ENCODE data around the gene ANKRD13B.
A peak's percentile ranks its signal among the peaks of the same experiment; 100 is the strongest.

ANKRD13B gene

GRCh38 chr17:29561554-29562517 lies 31.1 kb upstream of the ANKRD13B start:
- Histone ChIP-seq H3K4me1 (ENCODE audit: control insufficient read depth, insufficient read depth, low read length) (peaks cover 4% of the 10 kb centered on the region; the same call in 1 of the 2 replicates), H3K4me3 (ENCODE audit: low read depth, low read length) (no peak overlapping the region), H3K27ac (ENCODE audit: low read depth, low read length) (no peak overlapping the region), H3K9me3 (ENCODE audit: control insufficient read depth, insufficient read depth, low read length) (no peaks in the 10 kb centered on the region), H3K36me3 (ENCODE audit: control insufficient read depth, insufficient read depth, low read length) (no peaks in the 10 kb centered on the region), H3K27me3 (ENCODE audit: control insufficient read depth, insufficient read depth, low read length) (peaks cover 29% of the 10 kb centered on the region), H3K9ac (ENCODE audit: low read depth, low read length) (no peak overlapping the region)

- H3K9me3 ChIP-seq (ENCODE audit: control insufficient read depth, insufficient read depth, low read length) = no peaks in the 10 kb centered on the region
- H3K9ac ChIP-seq (ENCODE audit: low read depth, low read length) = no peak overlapping the region
- H3K36me3 ChIP-seq (ENCODE audit: control insufficient read depth, insufficient read depth, low read length) = no peaks in the 10 kb centered on the region
- peaks cover 4% of the 10 kb centered on the region; the same call in 1 of the 2 replicates for H3K4me1 ChIP-seq (ENCODE audit: control insufficient read depth, insufficient read depth, low read length)
- H3K27me3 ChIP-seq (ENCODE audit: control insufficient read depth, insufficient read depth, low read length) = peaks cover 35% of the 10 kb centered on the region
- no peak overlapping the region for H3K27ac ChIP-seq (ENCODE audit: low read depth, low read length)
- H3K4me3 ChIP-seq (ENCODE audit: low read depth, low read length) = no peak overlapping the region
Measured at GRCh38 chr17:29562615-29563014, 30.3 kb upstream of the ANKRD13B start.

- Histone ChIP-seq H3K9me3 (ENCODE audit: control insufficient read depth, insufficient read depth, low read length) (no peaks in the 10 kb centered on the region), H3K9ac (ENCODE audit: low read depth, low read length) (no peak overlapping the region), H3K4me3 (ENCODE audit: low read depth, low read length) (no peak overlapping the region), H3K4me1 (ENCODE audit: control insufficient read depth, insufficient read depth, low read length) (peaks cover 4% of the 10 kb centered on the region; the same call in 1 of the 2 replicates), H3K27ac (ENCODE audit: low read depth, low read length) (no peak overlapping the region), H3K36me3 (ENCODE audit: control insufficient read depth, insufficient read depth, low read length) (no peaks in the 10 kb centered on the region), H3K27me3 (ENCODE audit: control insufficient read depth, insufficient read depth, low read length) (peaks cover 38% of the 10 kb centered on the region)
Measured at GRCh38 chr17:29563816-29564215, 29.1 kb upstream of the ANKRD13B start.

GRCh38 chr17:29565643-29566472 lies 27.1 kb upstream of the ANKRD13B start:
- peaks cover 45% of the 10 kb centered on the region for H3K27me3 ChIP-seq (ENCODE audit: control insufficient read depth, insufficient read depth, low read length)
- H3K4me3 ChIP-seq (ENCODE audit: low read depth, low read length) = peak overlapping the region; percentile 85
- H3K9ac ChIP-seq (ENCODE audit: low read depth, low read length) = no peak overlapping the region
- H3K27ac ChIP-seq (ENCODE audit: low read depth, low read length) = no peak overlapping the region
- no peaks in the 10 kb centered on the region for H3K36me3 ChIP-seq (ENCODE audit: control insufficient read depth, insufficient read depth, low read length)
- peaks cover 10% of the 10 kb centered on the region for H3K4me1 ChIP-seq (ENCODE audit: control insufficient read depth, insufficient read depth, low read length)
- H3K9me3 ChIP-seq (ENCODE audit: control insufficient read depth, insufficient read depth, low read length) = no peaks in the 10 kb centered on the region

- peaks cover 45% of the 10 kb centered on the region for H3K27me3 ChIP-seq (ENCODE audit: control insufficient read depth, insufficient read depth, low read length)
- H3K4me1 ChIP-seq (ENCODE audit: control insufficient read depth, insufficient read depth, low read length) = peaks cover 10% of the 10 kb centered on the region
- H3K36me3 ChIP-seq (ENCODE audit: control insufficient read depth, insufficient read depth, low read length) = no peaks in the 10 kb centered on the region
- H3K9me3 ChIP-seq (ENCODE audit: control insufficient read depth, insufficient read depth, low read length) = no peaks in the 10 kb centered on the region
- peak within 1 kb of the TSS; percentile 85 for H3K4me3 ChIP-seq (ENCODE audit: low read depth, low read length)
- H3K9ac ChIP-seq (ENCODE audit: low read depth, low read length) = no peak within 1 kb of the TSS
- H3K27ac ChIP-seq (ENCODE audit: low read depth, low read length) = no peak within 1 kb of the TSS
Measured at GRCh38 chr17:29566473-29567303, 26.2 kb upstream of the ANKRD13B start, which contains the start of gene ABHD15. Gene ABHD15 (minus strand): TSS chr17:29567037. CDS start chr17:29566966, 71 bp downstream.

GRCh38 chr17:29567304-29567553 lies 25.7 kb upstream of the ANKRD13B start:
- H3K27me3 ChIP-seq (ENCODE audit: control insufficient read depth, insufficient read depth, low read length) = peaks cover 45% of the 10 kb centered on the region
- H3K9ac ChIP-seq (ENCODE audit: low read depth, low read length) = no peak overlapping the region
- H3K36me3 ChIP-seq (ENCODE audit: control insufficient read depth, insufficient read depth, low read length) = no peaks in the 10 kb centered on the region
- H3K27ac ChIP-seq (ENCODE audit: low read depth, low read length) = no peak overlapping the region
- H3K4me3 ChIP-seq (ENCODE audit: low read depth, low read length) = peak overlapping the region; percentile 85
- H3K9me3 ChIP-seq (ENCODE audit: control insufficient read depth, insufficient read depth, low read length) = no peaks in the 10 kb centered on the region
- peaks cover 10% of the 10 kb centered on the region for H3K4me1 ChIP-seq (ENCODE audit: control insufficient read depth, insufficient read depth, low read length)

GRCh38 chr17:29567554-29568330 lies 25.2 kb upstream of the ANKRD13B start:
- Histone ChIP-seq H3K9me3 (ENCODE audit: control insufficient read depth, insufficient read depth, low read length) (no peaks in the 10 kb centered on the region), H3K36me3 (ENCODE audit: control insufficient read depth, insufficient read depth, low read length) (no peaks in the 10 kb centered on the region), H3K27me3 (ENCODE audit: control insufficient read depth, insufficient read depth, low read length) (peaks cover 45% of the 10 kb centered on the region), H3K27ac (ENCODE audit: low read depth, low read length) (peak overlapping the region; percentile 64), H3K9ac (ENCODE audit: low read depth, low read length) (no peak overlapping the region), H3K4me1 (ENCODE audit: control insufficient read depth, insufficient read depth, low read length) (peaks cover 10% of the 10 kb centered on the region), H3K4me3 (ENCODE audit: low read depth, low read length) (peak overlapping the region; percentile 85)

GRCh38 chr17:29568331-29569244 lies 24.3 kb upstream of the ANKRD13B start, which contains the start of gene TP53I13:
Gene TP53I13 (plus strand): TSS chr17:29568701. CDS start chr17:29568759, 58 bp downstream.
- Histone ChIP-seq H3K9me3 (ENCODE audit: control insufficient read depth, insufficient read depth, low read length) (no peaks in the 10 kb centered on the region), H3K9ac (ENCODE audit: low read depth, low read length) (peak within 1 kb of the TSS; percentile 70), H3K36me3 (ENCODE audit: control insufficient read depth, insufficient read depth, low read length) (no peaks in the 10 kb centered on the region), H3K4me3 (ENCODE audit: low read depth, low read length) (peak within 1 kb of the TSS; percentile 85), H3K27ac (ENCODE audit: low read depth, low read length) (peak within 1 kb of the TSS; percentile 64), H3K4me1 (ENCODE audit: control insufficient read depth, insufficient read depth, low read length) (peaks cover 10% of the 10 kb centered on the region), H3K27me3 (ENCODE audit: control insufficient read depth, insufficient read depth, low read length) (peaks cover 45% of the 10 kb centered on the region)

- H3K27ac ChIP-seq (ENCODE audit: low read depth, low read length) = no peak overlapping the region
Measured at GRCh38 chr17:29569245-29569950, 23.5 kb upstream of the ANKRD13B start.

More at GRCh38 chr17:29569245-29569950, 23.5 kb upstream of the ANKRD13B start:
- no peaks in the 10 kb centered on the region for H3K9me3 ChIP-seq (ENCODE audit: control insufficient read depth, insufficient read depth, low read length)
- H3K4me1 ChIP-seq (ENCODE audit: control insufficient read depth, insufficient read depth, low read length) = peaks cover 10% of the 10 kb centered on the region
- H3K4me3 ChIP-seq (ENCODE audit: low read depth, low read length) = peak overlapping the region; percentile 85
- H3K27me3 ChIP-seq (ENCODE audit: control insufficient read depth, insufficient read depth, low read length) = peaks cover 41% of the 10 kb centered on the region
- H3K9ac ChIP-seq (ENCODE audit: low read depth, low read length) = peak overlapping the region; percentile 70; the same call in 1 of the 2 replicates
- peaks cover 3% of the 10 kb centered on the region for H3K36me3 ChIP-seq (ENCODE audit: control insufficient read depth, insufficient read depth, low read length)
